ENCODE data around the gene ARPC5.
"Not testable (repeated sequence)": the region's sequence is repeated elsewhere in the genome, so short reads cannot be mapped to it uniquely, and the experiment has no call there.

The ARPC5 gene

DNA sequence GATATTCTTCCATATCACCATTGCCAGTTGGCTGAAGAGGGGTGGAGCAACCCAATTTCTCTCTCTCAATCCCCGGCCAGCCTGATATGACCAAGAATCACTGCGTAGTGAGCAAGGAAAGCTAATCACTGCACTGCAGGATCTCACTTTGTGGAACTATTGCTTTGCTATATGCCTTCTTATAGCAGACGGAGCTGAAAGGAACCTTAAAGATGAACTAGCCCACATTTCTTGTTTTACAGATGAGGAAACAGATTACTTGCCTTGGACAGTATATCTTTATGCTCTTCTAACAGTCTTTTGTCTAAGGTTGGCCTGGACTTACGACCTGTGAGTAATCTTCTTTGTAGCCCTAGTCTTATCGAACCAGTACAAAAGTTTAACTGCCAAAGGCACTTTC lies 9.9 kb upstream of the ARPC5 start:
- no peak for DNase-seq

DNA sequence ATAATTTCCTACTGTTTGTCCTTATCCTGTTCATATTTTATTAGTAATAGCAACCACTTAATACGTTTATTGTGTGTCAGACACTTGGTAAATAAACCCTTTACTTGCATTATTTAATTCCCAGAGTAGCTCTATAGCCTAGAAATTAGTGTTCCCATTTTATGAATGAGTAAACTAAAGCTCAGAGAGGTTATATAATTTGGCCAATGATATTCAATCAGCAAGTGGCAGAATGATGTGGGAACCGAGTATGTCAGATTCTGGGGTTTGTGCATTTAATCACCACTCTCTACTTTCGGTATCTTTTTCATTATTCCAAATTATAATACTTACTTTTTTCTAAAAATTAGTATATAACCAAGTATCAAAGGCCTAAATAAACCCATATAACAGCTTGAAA lies 6.6 kb upstream of the ARPC5 start:
- DNase-seq, result no peak

DNA sequence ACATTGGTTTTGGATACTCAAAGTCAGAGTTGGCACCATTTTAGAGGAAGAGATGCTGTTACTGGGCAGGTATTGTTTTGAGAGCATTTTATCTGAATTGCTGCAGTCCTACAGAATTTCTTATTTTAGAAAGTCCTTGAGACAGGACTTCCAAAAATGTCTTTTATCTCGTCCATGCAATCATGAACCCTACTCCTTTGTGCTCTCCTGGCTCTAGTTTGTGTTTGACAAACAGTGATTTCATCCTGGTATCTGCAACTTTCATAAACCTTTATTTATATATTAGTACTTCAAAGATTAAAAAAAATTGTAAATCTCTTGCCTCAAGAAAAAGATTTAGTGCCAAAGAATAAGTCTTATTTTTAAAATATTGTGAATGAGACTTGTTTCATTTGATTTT lies 4.6 kb upstream of the ARPC5 start:
- DNase-seq, result no peak

DNA sequence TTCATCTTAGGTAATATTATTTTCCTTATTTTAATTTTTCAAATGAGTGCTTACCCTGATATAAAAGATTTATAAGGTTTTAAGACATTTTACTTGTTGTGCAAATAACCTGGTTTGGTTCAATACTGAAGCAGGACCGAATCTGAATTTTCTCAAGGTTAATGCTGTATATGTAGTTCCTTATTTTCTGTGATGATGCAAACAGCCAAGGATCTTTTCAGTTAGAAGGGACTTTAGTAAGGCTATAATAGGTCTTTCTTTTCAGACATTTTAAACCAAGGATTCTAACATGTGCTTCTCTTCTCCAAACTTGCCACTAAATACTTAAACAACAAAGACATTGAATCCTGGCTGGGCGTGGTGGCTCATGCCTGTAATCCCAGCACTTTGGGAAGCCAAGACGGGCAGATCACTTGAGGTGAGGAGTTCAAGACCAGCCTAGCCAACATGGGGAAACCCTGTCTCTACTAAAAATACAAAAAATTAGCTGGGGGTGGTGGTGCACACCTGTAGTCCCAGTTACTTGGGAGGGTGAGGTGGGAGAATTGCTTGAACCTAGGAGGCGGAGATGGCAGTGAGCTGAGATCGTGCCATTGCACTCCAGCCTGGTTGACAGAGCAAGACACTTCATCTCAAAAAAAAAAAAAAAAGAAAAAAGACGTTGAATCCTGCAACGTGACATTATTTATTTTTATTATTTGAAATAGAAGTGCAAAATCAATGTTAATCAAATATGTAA lies 3.2 kb upstream of the ARPC5 start:
- no peak for DNase-seq

DNA sequence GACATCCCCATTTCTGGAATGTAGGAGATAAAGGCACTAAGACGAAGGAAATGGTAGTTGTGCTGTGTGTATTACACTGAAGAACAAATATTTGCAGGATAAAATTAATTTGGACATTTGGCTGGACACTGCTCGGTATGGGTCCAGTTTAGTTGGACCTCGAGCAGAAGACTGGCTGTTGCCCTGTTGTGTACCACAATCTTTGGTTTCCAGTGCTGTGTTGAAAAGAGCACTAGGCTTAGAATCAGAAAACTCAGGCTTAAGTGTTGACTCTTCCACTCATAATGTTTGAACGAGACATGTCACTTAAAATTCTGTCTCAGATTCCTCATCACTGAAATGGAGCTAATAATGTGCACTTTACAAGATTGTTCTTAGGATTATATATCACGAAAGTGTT lies 1.2 kb upstream of the ARPC5 start:
- no peak for DNase-seq

DNA sequence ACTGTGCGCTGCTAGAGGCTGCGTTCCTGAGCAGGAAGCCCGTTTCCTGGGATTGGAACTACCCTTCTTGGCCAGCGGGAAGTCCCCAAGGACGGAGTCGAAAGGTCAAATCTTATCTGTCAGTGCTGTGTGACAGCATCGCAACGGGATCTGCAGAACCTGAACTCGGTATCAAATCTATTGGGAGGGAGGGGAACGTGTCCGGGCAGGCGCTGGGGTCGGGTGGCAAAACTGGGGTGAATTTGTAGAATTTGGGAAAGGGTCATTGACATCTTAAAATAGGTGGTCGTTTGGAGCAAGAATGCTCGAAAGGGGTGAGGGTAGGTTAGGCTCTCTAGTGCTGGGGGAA lies 725 bp upstream of the ARPC5 start:
- DNase-seq, result no peak

DNA sequence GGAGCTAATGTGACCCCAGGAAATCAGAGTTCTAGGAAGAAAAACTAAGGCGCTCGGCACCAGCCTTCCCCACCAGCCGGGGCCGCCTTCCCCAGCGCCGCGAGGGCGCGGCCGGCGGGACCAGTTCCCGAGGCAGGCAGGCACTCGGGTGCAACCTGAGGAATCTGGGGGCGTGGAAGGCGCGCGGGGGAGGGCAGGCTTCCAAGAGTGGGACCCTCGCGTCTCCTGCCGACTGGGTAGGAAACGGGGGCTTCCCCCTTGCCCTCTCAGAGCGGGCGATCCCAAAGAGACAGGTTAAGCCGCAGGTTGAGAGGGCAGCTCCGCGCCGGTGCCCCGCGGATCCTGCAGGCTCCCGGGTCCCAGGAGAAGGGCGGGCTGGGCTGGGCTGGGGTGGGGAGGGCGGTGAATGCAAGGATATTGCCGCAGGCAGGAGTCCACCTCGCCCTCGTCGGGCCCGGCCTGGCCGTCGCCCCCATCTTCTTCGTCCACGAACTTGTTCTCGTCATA lies 431 bp downstream of the ARPC5 start:
- DNase-seq, result peak; percentile 17

DNA sequence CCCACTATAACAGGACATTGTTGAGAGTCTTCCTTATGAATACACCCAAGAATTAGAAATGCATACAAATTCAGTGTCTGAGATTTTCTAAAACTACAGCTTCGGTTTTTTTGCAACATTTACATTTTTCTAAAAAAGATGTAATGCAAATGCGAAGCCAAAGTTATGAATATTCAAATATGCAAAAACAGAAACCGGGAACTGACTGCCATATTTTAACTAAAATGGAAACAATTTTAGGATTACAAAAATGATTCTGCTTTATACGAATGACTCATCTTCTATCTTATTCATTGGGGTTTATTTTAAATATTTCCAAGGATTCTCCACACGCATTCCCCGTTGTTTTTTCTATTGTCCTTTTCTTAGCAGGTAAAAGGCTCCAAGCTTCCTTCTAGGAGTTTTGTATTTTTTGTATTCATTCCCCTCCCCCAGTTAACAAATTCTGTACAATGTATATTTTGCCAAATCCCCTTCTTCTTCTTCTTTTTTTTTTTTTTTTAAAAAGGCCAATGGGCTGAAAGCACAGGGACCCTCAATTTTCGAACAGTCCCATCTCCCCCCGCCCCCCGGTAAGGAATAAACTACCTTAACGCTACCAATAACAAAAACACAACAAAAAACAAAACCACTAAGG lies 1.0 kb downstream of the ARPC5 start:
- DNase-seq, result no peak

DNA sequence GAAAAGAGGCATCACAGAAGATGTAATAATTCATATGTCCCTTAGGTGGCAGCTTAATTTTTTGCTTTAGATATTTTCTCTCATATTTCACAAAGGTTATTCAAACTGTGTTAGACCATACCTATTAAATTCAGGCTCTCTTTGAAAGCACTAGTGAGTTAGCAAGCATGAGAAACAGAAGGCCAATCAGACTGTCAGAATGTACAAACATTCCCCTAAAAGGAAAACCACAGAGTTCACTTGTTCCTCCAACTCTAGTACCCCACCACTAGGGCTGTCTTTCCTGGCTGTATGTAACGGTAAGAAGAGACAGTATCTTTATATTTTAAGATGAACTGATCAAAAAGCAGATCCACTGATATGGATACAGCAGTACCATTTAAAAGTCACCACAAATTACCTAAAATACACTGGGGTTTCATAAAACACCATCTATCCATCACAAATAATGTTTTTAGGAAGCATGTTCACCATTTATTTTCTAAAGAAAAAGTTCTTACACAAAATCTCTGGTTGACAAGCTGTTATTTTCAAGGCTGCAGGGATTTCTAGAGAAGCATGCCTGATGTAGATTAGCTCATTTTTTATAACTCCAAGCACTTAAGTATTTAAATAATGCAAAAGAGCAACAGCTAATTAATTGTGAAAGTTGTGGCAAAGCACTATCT lies 1.8 kb downstream of the ARPC5 start:
- DNase-seq, result no peak

DNA sequence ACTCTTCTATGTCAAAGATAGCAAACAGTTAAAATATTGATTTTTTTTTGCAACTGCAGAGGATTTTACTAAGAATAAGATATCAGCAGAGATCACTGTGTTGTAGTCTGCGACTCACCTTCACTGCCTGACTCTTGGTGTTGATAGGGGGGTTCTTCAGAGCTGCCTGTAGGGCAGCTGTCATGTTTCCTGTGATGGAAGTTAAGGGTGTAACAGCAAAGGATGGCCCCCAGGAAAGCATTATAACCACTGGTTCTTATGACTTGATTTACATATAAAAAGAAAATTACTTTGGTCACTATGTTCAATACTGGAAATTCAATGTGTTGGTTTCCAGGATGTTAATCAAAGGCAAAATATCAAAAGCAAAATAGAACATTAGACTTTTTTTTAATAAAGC lies 2.6 kb downstream of the ARPC5 start:
- no peak for DNase-seq

DNA sequence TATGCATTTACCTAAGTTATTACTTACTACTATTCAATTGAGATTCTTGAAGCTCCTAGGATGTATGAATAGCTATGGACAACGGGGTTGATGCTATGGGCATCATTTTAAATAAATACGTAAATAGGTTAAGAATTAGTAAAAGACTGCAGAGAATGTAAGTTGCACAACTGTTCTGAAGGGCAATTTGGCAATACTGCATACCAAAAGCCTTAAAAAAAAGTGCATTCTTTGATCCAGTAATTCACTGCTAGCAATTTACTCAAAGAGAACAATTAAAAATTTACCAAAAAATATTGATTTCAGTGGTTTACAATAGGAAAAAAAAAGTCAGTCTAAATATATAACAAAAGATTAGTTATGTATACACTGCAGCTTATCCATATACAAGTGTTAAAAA lies 3.5 kb downstream of the ARPC5 start:
- DNase-seq, result no peak

DNA sequence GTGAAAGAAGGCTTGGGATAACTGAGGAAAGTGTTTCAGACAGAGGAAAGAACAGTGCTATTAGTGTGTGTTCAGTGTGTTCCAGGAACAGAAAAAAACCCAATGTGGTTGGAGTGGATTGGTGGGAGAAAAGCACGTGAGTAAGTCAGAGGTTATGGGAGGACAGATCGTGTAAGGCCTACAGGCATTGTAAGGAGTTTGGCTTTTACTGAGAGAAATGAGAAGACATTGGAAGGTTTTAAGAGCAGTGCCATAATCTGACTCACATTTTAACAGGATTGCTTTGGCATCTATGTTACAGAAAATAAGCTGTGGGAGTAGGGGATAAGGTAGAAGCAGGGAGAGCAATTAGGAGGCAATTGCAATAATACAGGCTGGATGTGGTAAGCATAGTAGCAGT lies 4.8 kb downstream of the ARPC5 start:
- no peak for DNase-seq

DNA sequence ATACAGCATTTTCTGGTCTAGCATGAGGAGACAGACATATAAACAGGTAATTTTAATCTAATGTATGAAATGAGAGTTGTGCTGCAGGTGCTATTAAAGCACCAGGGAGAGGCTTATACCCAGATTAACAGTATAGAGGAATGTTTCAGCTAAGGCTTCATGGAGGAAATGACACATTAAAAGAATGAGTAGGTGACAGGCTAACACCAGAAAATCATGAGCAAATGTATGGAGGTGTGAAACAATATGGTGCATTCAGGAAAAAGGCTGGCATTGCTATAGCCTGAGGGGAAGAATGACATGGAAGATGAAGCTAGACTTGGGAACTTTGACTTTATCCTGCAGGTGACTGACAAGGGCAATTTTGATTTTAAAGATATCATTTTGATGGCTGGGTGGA lies 7.0 kb downstream of the ARPC5 start:
- no peak for DNase-seq

DNA sequence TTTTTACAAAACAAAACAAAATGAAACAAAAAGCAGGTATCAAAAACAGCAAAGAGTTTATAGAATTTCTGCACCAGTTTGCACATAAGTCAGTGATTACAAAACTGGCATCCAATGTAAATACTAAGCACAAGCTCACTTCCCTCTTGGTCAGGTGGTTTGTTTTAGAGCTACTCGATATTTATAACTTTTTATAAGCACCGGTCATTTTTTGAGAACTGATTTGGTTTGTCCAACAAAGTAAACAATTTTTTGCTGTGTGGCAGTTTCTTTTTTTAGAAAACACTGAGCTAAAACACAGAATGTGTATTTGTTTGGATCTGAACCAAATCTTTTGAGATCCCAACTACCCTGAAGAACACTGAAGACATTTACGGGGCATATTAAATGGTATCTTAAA lies 9.3 kb downstream of the ARPC5 start:
- DNase-seq, result not testable (repeated sequence)

DNA sequence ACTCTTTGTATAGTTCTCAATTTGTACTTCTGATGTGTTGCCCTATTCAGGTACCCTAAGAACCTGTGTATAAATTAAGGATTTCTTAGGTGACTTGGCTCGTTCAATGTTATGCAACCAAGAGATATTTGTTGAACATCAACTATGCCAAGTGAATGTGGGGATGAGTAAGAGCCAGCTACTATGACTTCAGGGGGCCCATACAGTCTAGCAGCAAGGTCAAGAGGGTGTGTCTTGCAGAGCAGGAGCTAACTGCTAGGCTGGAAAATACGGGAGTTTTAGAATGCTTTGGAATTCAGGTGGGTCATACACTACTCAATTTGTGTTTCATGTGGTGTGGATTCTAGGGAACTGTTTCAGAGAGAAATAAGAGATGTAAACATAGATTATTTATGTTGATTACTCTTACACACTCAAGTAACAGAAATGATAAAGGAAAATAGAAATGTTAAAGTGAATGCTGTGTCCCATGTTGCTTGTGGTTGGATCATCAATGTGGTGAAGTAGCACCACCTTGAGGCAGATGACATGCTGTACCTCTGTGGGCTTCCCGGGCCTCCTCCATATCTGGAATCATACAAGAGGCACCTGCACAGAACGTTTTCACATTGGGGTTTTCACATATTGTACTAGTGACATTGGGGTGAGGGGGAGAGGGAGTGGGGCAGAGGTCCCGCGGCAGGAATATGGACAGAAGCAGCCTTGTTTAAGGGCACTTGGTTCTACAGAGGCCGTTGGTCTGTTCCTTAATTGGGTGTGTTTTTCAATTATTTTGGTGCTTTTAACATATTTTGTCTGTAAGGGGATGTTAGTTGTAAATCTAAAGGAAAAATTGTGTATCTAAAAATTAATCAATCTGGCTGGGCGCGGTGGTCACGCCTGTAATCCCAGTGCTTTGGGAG lies 12.4 kb downstream of the ARPC5 start:
- DNase-seq, result no peak

DNA sequence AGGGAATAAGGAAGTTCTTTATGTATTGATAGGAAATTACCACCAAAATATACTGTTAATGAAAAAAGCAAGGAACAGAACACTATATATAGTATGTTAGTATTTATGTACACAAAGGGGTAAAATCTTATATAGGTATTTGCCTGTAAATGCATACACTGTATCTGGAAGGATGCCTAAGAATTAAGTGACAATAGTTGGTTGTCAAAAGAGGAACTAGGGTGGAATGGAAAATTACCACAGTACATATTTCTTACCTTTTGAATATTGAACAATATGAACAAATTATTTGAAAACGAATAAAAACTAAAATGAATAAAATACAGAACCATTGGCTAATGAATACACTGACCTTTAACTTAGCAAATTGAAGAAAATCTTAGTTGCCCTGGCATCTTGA lies 13.6 kb downstream of the ARPC5 start:
- no peak for DNase-seq

DNA sequence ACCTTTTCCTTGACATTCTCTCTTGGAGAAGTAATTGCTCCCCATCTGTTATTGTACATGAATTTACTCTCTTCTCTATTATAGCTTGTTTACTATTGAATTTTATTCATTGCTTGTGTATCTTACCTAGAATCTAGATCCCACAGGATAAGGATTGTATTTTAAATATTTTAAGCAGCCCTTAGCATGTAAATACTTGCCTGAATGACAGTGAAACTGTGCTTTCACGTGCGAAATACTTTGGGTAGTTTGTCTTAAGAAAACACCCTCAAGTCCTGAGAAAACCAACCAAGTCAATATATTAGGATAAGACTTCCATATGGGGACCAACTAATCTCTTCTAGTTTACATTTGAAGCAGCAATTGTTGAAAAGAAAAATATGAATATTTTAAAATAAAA lies 15.3 kb downstream of the ARPC5 start:
- DNase-seq, result no peak

DNA sequence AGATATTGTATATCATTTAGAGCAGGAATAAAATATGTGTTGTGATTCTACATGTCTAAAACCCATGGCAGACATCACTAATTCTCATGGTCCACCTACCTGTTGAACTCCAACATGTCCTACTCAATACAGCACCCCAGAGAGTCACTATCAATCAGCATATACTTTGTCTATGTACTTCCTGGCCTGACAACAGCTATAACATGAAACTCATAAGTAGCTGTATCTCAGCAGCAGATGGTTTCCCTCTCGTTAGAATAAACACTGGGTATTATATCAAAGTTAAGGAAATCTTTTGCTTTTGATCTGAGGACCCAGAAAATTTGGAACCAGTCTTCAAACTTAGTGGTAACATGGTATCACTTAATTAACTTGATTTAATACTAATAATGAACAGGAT lies 15.8 kb downstream of the ARPC5 start:
- DNase-seq, result no peak

DNA sequence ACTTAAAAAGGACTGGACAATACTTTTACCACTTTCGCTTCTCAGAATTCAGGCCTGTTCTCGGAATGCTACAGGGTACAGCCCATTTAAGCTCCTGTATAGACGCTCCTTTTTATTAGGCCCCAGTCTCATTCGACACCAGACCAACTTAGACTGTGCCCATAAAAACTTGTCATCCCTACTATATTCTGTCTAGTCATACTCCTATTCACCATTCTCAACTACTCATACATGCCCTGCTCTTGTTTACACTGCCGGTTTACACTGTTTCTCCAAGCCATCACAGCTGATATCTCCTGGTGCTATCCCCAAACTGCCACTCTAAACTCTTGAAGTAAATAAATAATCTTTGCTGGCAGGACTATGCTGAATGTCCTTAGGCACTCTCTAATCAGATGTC lies 17.4 kb downstream of the ARPC5 start:
- not testable (repeated sequence) for DNase-seq

DNA sequence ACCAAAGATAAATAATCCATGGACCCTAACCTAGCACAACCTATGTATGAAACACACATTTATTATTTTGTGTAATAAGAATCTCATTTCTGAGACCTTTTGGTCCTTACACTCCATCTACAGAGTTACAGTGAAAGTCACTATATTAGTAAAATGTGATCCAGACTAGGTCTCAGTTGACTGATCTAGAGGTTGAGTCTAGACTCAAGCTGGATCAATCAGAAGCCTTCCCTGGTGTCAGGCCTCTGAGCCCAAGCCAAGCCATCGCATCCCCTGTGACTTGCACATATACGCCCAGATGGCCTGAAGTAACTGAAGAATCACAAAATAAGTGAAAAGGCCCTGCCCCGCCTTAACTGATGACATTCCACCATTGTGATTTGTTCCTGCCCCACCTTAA lies 22.6 kb downstream of the ARPC5 start:
- DNase-seq, result not testable (repeated sequence)

DNA sequence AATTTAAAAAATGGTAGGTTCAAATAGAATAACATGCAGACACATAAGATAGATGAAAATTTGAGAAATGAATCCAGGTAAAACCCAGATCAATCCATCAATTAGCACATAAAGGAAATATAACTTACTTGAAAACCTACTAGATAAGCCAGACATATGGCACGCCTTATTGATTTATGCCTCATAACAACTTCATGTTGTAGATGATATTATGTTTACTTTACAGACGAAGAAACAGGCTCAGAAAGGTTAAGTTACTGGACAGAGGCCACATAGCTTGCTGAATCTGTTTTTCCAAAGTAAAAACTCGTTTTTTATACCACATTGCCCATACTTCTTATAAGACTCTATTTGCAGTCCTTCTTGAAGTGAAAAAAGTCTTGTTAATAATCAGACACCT lies 23.2 kb downstream of the ARPC5 start:
- DNase-seq, result no peak

DNA sequence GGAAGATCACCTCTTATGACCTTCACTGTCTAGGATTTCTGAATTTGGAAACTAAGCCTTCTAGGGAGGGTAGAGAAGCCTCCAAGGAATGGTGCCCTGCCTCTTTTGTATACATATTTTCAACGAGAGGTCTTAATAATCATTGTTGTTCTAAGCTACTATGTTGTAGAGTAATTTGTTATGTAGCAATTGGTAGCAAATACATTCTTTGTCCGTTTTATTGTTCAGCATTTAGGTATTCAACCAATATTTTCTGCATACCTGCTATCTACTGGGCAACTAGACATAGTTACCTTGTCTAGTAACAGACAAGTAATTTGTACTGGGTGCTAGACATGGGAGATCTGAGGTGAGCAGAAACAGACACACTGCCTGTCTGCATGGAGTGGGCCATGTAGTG lies 24.6 kb downstream of the ARPC5 start:
- no peak for DNase-seq

DNA sequence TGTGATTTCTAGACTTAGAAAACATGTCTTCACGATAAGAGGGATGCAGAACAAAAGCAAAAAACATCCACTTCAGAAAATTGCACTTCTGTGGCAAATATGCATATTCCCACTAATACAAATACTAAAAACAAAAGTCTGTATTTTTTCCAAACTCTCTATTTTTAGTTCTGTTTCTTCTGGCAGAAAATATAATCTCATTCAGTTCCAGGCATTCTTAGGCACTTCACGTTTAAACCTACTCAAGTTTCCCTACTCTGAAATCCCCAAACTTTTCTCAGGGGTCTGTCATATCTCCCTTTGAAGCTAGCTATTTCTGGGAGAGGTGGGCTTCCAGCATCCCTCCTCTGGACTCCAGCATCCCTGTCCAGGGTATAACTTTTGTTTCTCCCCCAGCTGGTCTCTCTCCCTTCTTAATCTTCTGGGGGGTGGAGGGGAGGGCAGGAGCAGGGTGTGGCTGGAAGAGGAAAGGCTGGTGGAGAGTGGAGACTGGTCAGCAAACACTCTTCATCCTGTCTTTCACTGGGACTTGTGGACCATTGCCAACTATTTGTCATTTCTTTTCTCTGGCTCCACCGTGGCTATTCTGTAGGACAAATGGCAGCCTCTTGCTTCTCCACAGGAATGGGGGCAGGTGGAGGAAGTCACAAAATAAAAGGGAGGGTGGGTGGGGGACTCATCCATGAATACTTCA lies 25.7 kb downstream of the ARPC5 start:
- DNase-seq, result no peak
